Activated T-helper 1 cell treated with Interleukin-2 at 50 U/mL for 16 hours (primary cell): Measurements from ENCODE around the gene SLC66A3.
A peak's percentile ranks its signal among the peaks of the same experiment; 100 is the strongest.

Experiments used
- DNase-seq: peaks from one replicate; pipeline ENCODE4 v3.0.0-alpha.2; 2020; ENCODE audit warnings: low read depth

Gene SLC66A3

GRCh38 chr2:11155381-11156035 lies at the start of gene SLC66A3:
Gene SLC66A3 (plus strand): TSS chr2:11155467. CDS start chr2:11155547, 80 bp downstream.
- no peak for DNase-seq

GRCh38 chr2:11109002-11109401 lies 46.3 kb upstream of the SLC66A3 start:
- no peak for DNase-seq

- DNase-seq: no peak
These were observed 42.3 kb upstream of the SLC66A3 start for GRCh38 chr2:11112870-11113428.

GRCh38 chr2:11117776-11118175 lies 37.5 kb upstream of the SLC66A3 start:
- DNase-seq: no peak

- DNase-seq: no peak
These were observed 36.5 kb upstream of the SLC66A3 start for GRCh38 chr2:11118761-11119160.

GRCh38 chr2:11121099-11121822 lies 34.0 kb upstream of the SLC66A3 start:
- no peak for DNase-seq

- DNase-seq: no peak
These were observed 33.5 kb upstream of the SLC66A3 start for GRCh38 chr2:11121823-11122155.

- no peak for DNase-seq
These were observed 32.9 kb upstream of the SLC66A3 start for GRCh38 chr2:11122380-11122779.

- DNase-seq: no peak
These were observed 32.1 kb upstream of the SLC66A3 start for GRCh38 chr2:11123001-11123809.

- peak; percentile 28 for DNase-seq
These were observed 31.2 kb upstream of the SLC66A3 start for GRCh38 chr2:11123856-11124759.

GRCh38 chr2:11124760-11125068 lies 30.6 kb upstream of the SLC66A3 start:
- DNase-seq: no peak

- no peak for DNase-seq
These were observed 27.5 kb upstream of the SLC66A3 start for GRCh38 chr2:11127761-11128160.

- DNase-seq: no peak
These were observed 26.9 kb upstream of the SLC66A3 start for GRCh38 chr2:11128243-11128951.

- peak; percentile 80 for DNase-seq
These were observed 25.4 kb upstream of the SLC66A3 start for GRCh38 chr2:11129598-11130449.

GRCh38 chr2:11131166-11131920 lies 23.9 kb upstream of the SLC66A3 start:
- no peak for DNase-seq

GRCh38 chr2:11132036-11132671 lies 23.1 kb upstream of the SLC66A3 start:
- DNase-seq: no peak

GRCh38 chr2:11133238-11133935 lies 21.9 kb upstream of the SLC66A3 start:
- DNase-seq: no peak

- no peak for DNase-seq
These were observed 21.3 kb upstream of the SLC66A3 start for GRCh38 chr2:11133936-11134320.
